ENCODE data around the gene PSMA5. TPM values are rescaled to one million over a fixed set of nuclear protein-coding genes. Genes with fewer than 3 reads are reported as not detected.
"Not testable (repeated sequence)": the region's sequence is repeated elsewhere in the genome, so short reads cannot be mapped to it uniquely, and the experiment has no call there.

Gene PSMA5
- total RNA-seq, 1 donor from 2014 or later = 81.1 TPM

- Mint-ChIP-seq H3K27ac (peak overlapping the region; percentile 35), H3K9me3 (ENCODE audit: low read depth) (peaks cover 2% of the 10 kb centered on the region), H3K4me1 (ENCODE audit: low read depth) (peaks cover 15% of the 10 kb centered on the region), H3K27me3 (no peaks in the 10 kb centered on the region), H3K4me3 (ENCODE audit: low read depth) (no peak overlapping the region), H3K36me3 (ENCODE audit: insufficient read depth) (peaks cover 5% of the 10 kb centered on the region)
- no peak for TF ChIP-seq CTCF (IDR thresholded peaks at IDR 0.05; ENCODE audit: unreplicated experiment)
- no peak for DNase-seq (ENCODE audit: low spot score, unreplicated experiment)
These were observed 46.3 kb downstream of the PSMA5 start for GRCh38 chr1:109379907-109380306.

- no peak for DNase-seq (ENCODE audit: low spot score, unreplicated experiment)
- no peak for TF ChIP-seq CTCF (IDR thresholded peaks at IDR 0.05; ENCODE audit: unreplicated experiment)
- H3K9me3 Mint-ChIP-seq (ENCODE audit: low read depth) = peaks cover 2% of the 10 kb centered on the region
- H3K27ac Mint-ChIP-seq = no peak overlapping the region
- H3K27me3 Mint-ChIP-seq = no peaks in the 10 kb centered on the region
- no peak overlapping the region for H3K4me3 Mint-ChIP-seq (ENCODE audit: low read depth)
- H3K4me1 Mint-ChIP-seq (ENCODE audit: low read depth) = peaks cover 15% of the 10 kb centered on the region
- peaks cover 6% of the 10 kb centered on the region for H3K36me3 Mint-ChIP-seq (ENCODE audit: insufficient read depth)
These were observed 46.8 kb downstream of the PSMA5 start for GRCh38 chr1:109379422-109379821.

GRCh38 chr1:109377698-109378097, 48.5 kb downstream of the PSMA5 start:
- Mint-ChIP-seq H3K4me1 (ENCODE audit: low read depth) (peaks cover 3% of the 10 kb centered on the region), H3K27ac (no peak overlapping the region), H3K27me3 (no peaks in the 10 kb centered on the region), H3K4me3 (ENCODE audit: low read depth) (no peak overlapping the region), H3K36me3 (ENCODE audit: insufficient read depth) (peaks cover 6% of the 10 kb centered on the region), H3K9me3 (ENCODE audit: low read depth) (peaks cover 2% of the 10 kb centered on the region)
- no peak for TF ChIP-seq CTCF (IDR thresholded peaks at IDR 0.05; ENCODE audit: unreplicated experiment)
- DNase-seq (ENCODE audit: low spot score, unreplicated experiment) = no peak

GRCh38 chr1:109373696-109374095, 52.6 kb downstream of the PSMA5 start:
- not testable (repeated sequence) for DNase-seq (ENCODE audit: low spot score, unreplicated experiment); H3K9me3 Mint-ChIP-seq (ENCODE audit: low read depth); H3K4me3 Mint-ChIP-seq (ENCODE audit: low read depth); H3K36me3 Mint-ChIP-seq (ENCODE audit: insufficient read depth); H3K27ac Mint-ChIP-seq; H3K27me3 Mint-ChIP-seq; H3K4me1 Mint-ChIP-seq (ENCODE audit: low read depth)

- H3K27ac Mint-ChIP-seq = peak overlapping the region; percentile 30
- TF ChIP-seq CTCF (IDR thresholded peaks at IDR 0.05; ENCODE audit: unreplicated experiment) = no peak
- H3K4me3 Mint-ChIP-seq (ENCODE audit: low read depth) = no peak overlapping the region
- DNase-seq (ENCODE audit: low spot score, unreplicated experiment) = no peak
- H3K27me3 Mint-ChIP-seq = no peaks in the 10 kb centered on the region
- peaks cover 5% of the 10 kb centered on the region for H3K4me1 Mint-ChIP-seq (ENCODE audit: low read depth)
- peaks cover 2% of the 10 kb centered on the region for H3K9me3 Mint-ChIP-seq (ENCODE audit: low read depth)
- H3K36me3 Mint-ChIP-seq (ENCODE audit: insufficient read depth) = peaks cover 6% of the 10 kb centered on the region
These were observed 53.1 kb downstream of the PSMA5 start for GRCh38 chr1:109373126-109373525.

DNA sequence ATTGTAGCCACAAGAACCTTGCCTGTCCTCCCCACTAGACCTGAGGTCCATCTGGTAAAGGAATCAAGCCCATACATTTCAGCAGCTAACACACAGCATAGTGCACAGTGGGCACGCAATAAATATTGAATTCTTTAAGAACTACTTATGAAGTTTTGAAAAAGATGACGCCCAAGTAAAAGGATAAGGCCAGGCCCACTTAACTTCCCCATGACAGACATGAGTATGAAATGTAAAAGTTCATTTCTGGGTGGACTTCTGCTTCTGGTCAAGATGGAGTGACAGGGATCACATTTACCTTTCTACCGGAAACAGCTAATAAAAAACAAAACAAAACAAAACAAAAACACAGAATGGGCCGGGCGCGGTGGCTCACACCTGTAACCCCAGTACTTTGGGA, 54.0 kb downstream of the PSMA5 start:
- H3K9me3 Mint-ChIP-seq (ENCODE audit: low read depth) = peaks cover 2% of the 10 kb centered on the region
- peaks cover 5% of the 10 kb centered on the region for H3K4me1 Mint-ChIP-seq (ENCODE audit: low read depth)
- H3K4me3 Mint-ChIP-seq (ENCODE audit: low read depth) = no peak overlapping the region
- peak overlapping the region; percentile 31 for H3K27ac Mint-ChIP-seq
- no peak for TF ChIP-seq CTCF (IDR thresholded peaks at IDR 0.05; ENCODE audit: unreplicated experiment)
- peaks cover 11% of the 10 kb centered on the region for H3K36me3 Mint-ChIP-seq (ENCODE audit: insufficient read depth)
- DNase-seq (ENCODE audit: low spot score, unreplicated experiment) = no peak
- no peaks in the 10 kb centered on the region for H3K27me3 Mint-ChIP-seq

Data from progenitor cell of endocrine pancreas (in vitro differentiated cells).